OCI-LY7 (cell line): ENCODE results near the gene GAK.

ENCODE experiments used
- EZH2phosphoT487 ChIP-seq: fragments of 200-600 bp; sonication (generic); IDR thresholded peaks from 2 replicates; pipeline ENCODE4 v1.6.1; 2018; ENCODE audit warnings: low read depth, borderline replicate concordance, mild to moderate bottlenecking, mixed run types, antibody characterized with exemption, low read length, moderate library complexity, mixed read lengths
- TF ChIP-seq, protein P1 (sequence below): fragments of 200-600 bp; sonication (generic); conservative IDR thresholded peaks from 2 replicates; pipeline ENCODE4 v1.5.1; 2014; ENCODE audit warnings: mild to moderate bottlenecking, antibody characterized with exemption, low read length, moderate library complexity, mixed read lengths

DNA sequence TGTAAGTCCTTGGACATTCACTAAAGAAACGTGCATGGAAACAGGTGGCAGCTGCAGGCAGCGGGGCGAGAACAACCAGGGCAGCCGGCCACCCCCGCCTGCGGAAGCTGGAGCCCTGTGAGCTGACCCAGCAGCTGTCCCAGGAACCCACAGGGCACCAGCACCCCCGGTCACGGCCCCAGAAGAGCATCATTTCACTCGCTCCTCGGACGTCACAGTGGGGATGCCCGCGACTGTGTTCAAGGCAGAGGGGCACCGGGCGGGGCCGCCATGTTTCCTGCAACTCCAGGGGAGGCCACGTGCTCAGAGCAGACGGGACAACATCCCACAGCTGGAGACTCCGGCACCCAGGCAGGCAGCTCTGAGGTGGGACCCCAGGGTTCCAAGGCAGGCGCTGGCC lies 61.2 kb downstream of the GAK start:
- TF ChIP-seq, protein P1, sequence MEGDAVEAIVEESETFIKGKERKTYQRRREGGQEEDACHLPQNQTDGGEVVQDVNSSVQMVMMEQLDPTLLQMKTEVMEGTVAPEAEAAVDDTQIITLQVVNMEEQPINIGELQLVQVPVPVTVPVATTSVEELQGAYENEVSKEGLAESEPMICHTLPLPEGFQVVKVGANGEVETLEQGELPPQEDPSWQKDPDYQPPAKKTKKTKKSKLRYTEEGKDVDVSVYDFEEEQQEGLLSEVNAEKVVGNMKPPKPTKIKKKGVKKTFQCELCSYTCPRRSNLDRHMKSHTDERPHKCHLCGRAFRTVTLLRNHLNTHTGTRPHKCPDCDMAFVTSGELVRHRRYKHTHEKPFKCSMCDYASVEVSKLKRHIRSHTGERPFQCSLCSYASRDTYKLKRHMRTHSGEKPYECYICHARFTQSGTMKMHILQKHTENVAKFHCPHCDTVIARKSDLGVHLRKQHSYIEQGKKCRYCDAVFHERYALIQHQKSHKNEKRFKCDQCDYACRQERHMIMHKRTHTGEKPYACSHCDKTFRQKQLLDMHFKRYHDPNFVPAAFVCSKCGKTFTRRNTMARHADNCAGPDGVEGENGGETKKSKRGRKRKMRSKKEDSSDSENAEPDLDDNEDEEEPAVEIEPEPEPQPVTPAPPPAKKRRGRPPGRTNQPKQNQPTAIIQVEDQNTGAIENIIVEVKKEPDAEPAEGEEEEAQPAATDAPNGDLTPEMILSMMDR = no peak
- no peak for TF ChIP-seq EZH2phosphoT487
